Fibroblast of the conjunctiva (primary cell): ENCODE measurements around the gene GNAS-AS1.

Experiments
- DNase-seq: peaks from one replicate; pipeline ENCODE4 v3.0.0-alpha.2; 2010; ENCODE audit warnings: low read depth

The GNAS-AS1 gene

GRCh38 chr20:58884966-58885365 is 34.3 kb upstream of the GNAS-AS1 start:
- DNase-seq, result no peak

GRCh38 chr20:58883241-58883691 is 32.6 kb upstream of the GNAS-AS1 start:
- no peak for DNase-seq

- DNase-seq, result no peak
Measured at GRCh38 chr20:58882704-58883089, 32.0 kb upstream of the GNAS-AS1 start.

- DNase-seq, result no peak
Measured at GRCh38 chr20:58880994-58881752, 30.5 kb upstream of the GNAS-AS1 start.

GRCh38 chr20:58880441-58880840 is 29.7 kb upstream of the GNAS-AS1 start:
- DNase-seq, result no peak

GRCh38 chr20:58878399-58878798 is 27.7 kb upstream of the GNAS-AS1 start:
- no peak for DNase-seq

- no peak for DNase-seq
Measured at GRCh38 chr20:58877976-58878360, 27.3 kb upstream of the GNAS-AS1 start.

- no peak for DNase-seq
Measured at GRCh38 chr20:58877050-58877975, 26.6 kb upstream of the GNAS-AS1 start.

GRCh38 chr20:58876437-58876836 is 25.7 kb upstream of the GNAS-AS1 start:
- DNase-seq, result no peak

- DNase-seq, result no peak
Measured at GRCh38 chr20:58875541-58876134, 24.9 kb upstream of the GNAS-AS1 start.

GRCh38 chr20:58875111-58875510 is 24.4 kb upstream of the GNAS-AS1 start:
- DNase-seq, result no peak

GRCh38 chr20:58874469-58874868 is 23.8 kb upstream of the GNAS-AS1 start:
- DNase-seq, result no peak

GRCh38 chr20:58871533-58872102 is 20.9 kb upstream of the GNAS-AS1 start:
- DNase-seq, result no peak

GRCh38 chr20:58870293-58871014 is 19.8 kb upstream of the GNAS-AS1 start:
- DNase-seq, result peak; percentile 36

- DNase-seq, result no peak
Measured at GRCh38 chr20:58869662-58870227, 19.0 kb upstream of the GNAS-AS1 start.

GRCh38 chr20:58868795-58869194 is 18.1 kb upstream of the GNAS-AS1 start:
- no peak for DNase-seq

GRCh38 chr20:58867211-58867610 is 16.5 kb upstream of the GNAS-AS1 start:
- no peak for DNase-seq

- no peak for DNase-seq
Measured at GRCh38 chr20:58865843-58866242, 15.1 kb upstream of the GNAS-AS1 start.

GRCh38 chr20:58864346-58864745 is 13.6 kb upstream of the GNAS-AS1 start:
- no peak for DNase-seq

GRCh38 chr20:58863044-58863790 is 12.5 kb upstream of the GNAS-AS1 start:
- DNase-seq, result no peak
